ENCODE data around the gene OSTF1. TPM values are rescaled to one million over a fixed set of nuclear protein-coding genes. Genes with fewer than 3 reads are reported as not detected.
A peak's percentile ranks its signal among the peaks of the same experiment; 100 is the strongest.

OSTF1 gene
- total and polyA plus RNA-seq, 2 donors (not counting 3 experiments of a cell fraction or from before 2014, with no cell fraction given): 23.5 to 70.9 TPM

GRCh38 chr9:75167281-75167680 is 79.0 kb downstream of the OSTF1 start:
- no peaks in the 10 kb centered on the region for H3K27me3 ChIP-seq (ENCODE audit: control insufficient read depth in 2 of 2, insufficient read depth in 2 of 2, low read length in 2 of 2)
- BruUV-seq (replicated peaks): no TSS peak
- peak overlapping the region; percentile 17 for H3K4me2 ChIP-seq (ENCODE audit: insufficient read depth, low read length)
- H3K79me2 ChIP-seq (ENCODE audit: control insufficient read depth, insufficient read depth, low read length): no peaks in the 10 kb centered on the region
- peak overlapping the region; percentile 79 for H3K27ac ChIP-seq (ENCODE audit: insufficient read depth, low read depth, low read length)
- no peak for TF ChIP-seq FOS (IDR thresholded peaks at IDR 0.05; ENCODE audit: borderline replicate concordance, insufficient read depth, low read length)
- no peak for TF ChIP-seq POLR2A (IDR thresholded peaks at IDR 0.05; ENCODE audit: low read depth, low read length)
- TF ChIP-seq JUN (IDR thresholded peaks at IDR 0.05; ENCODE audit: borderline replicate concordance, insufficient read depth, insufficient read length, low read depth): peak; percentile 22
- ChIA-PET CTCF (interaction anchor here (1.4 kb wide), 1 partner anchor 18 kb away, joined by 5 read pairs; no protein-coding TSS in a partner anchor), POLR2A (no interaction called here)
- H3K9me3 ChIP-seq (replicated peaks; ENCODE audit: control insufficient read depth, insufficient read depth, low read length): no peaks in the 10 kb centered on the region
- H3K9ac ChIP-seq (replicated peaks; ENCODE audit: extremely low read depth, insufficient read depth, low read length): no peak overlapping the region
- H3K4me3 ChIP-seq (replicated peaks in 1 of 3; ENCODE audit: insufficient read depth in 1 of 3, low read depth in 1 of 3, low read length in 3 of 3): no peak overlapping the region
- DNase-seq (ENCODE audit: low read depth, low spot score): peak; percentile 69
- no peaks in the 10 kb centered on the region for H3K9me1 ChIP-seq (replicated peaks; ENCODE audit: control insufficient read depth, extremely low read depth, insufficient read depth, low read length)
- H4K20me1 ChIP-seq (replicated peaks; ENCODE audit: control insufficient read depth, extremely low read depth, insufficient read depth, low read length): no peaks in the 10 kb centered on the region
- dilution Hi-C loops (cut with MboI; ENCODE audit: extremely low pct_ligation_motif_present, low sequenced_read_pairs): no loop called here
- peaks cover 0 to 2% of the 10 kb centered on the region in 2 experiments for H3K36me3 ChIP-seq (ENCODE audit: control insufficient read depth in 2 of 2, extremely low read depth in 1 of 2, insufficient read depth in 2 of 2, low read length in 2 of 2)
- H3K4me1 ChIP-seq (ENCODE audit: control insufficient read depth, extremely low read depth, insufficient read depth, low read length): peaks cover 33% of the 10 kb centered on the region
- intact Hi-C loops (cut with micrococcal nuclease): loop anchor here (5.0 to 10.0 kb wide), 2 partner anchors 140 to 212 kb away; partner anchors contain the start of genes C9orf40 and CARNMT1
- no peak overlapping the region for H2AFZ ChIP-seq (ENCODE audit: low read depth, low read length)
- no peak for FAIRE-seq

- dilution Hi-C loops (cut with MboI; ENCODE audit: extremely low pct_ligation_motif_present, low sequenced_read_pairs) (no loop called here), intact Hi-C loops (cut with micrococcal nuclease) (loop anchor here (1.0 to 10.0 kb wide), 5 partner anchors 20 to 214 kb away; partner anchors contain the start of genes C9orf40, CARNMT1, NMRK1 and OSTF1)
- peaks cover 33% of the 10 kb centered on the region for H3K4me1 ChIP-seq (ENCODE audit: control insufficient read depth, extremely low read depth, insufficient read depth, low read length)
- H3K4me3 ChIP-seq (replicated peaks in 1 of 3; ENCODE audit: insufficient read depth in 1 of 3, low read depth in 1 of 3, low read length in 3 of 3): no peak overlapping the region
- no peaks in the 10 kb centered on the region for H4K20me1 ChIP-seq (replicated peaks; ENCODE audit: control insufficient read depth, extremely low read depth, insufficient read depth, low read length)
- H3K9ac ChIP-seq (replicated peaks; ENCODE audit: extremely low read depth, insufficient read depth, low read length): peak overlapping the region; percentile 39
- no peaks in the 10 kb centered on the region for H3K27me3 ChIP-seq (ENCODE audit: control insufficient read depth in 2 of 2, insufficient read depth in 2 of 2, low read length in 2 of 2)
- peaks cover 0 to 2% of the 10 kb centered on the region in 2 experiments for H3K36me3 ChIP-seq (ENCODE audit: control insufficient read depth in 2 of 2, extremely low read depth in 1 of 2, insufficient read depth in 2 of 2, low read length in 2 of 2)
- H3K4me2 ChIP-seq (ENCODE audit: insufficient read depth, low read length): peak overlapping the region; percentile 84
- peak overlapping the region; percentile 96 for H3K27ac ChIP-seq (ENCODE audit: insufficient read depth, low read depth, low read length)
- no peaks in the 10 kb centered on the region for H3K79me2 ChIP-seq (ENCODE audit: control insufficient read depth, insufficient read depth, low read length)
- no peaks in the 10 kb centered on the region for H3K9me1 ChIP-seq (replicated peaks; ENCODE audit: control insufficient read depth, extremely low read depth, insufficient read depth, low read length)
- no TSS peak for BruUV-seq (replicated peaks)
- FAIRE-seq: no peak
- TF ChIP-seq FOS (IDR thresholded peaks at IDR 0.05; ENCODE audit: borderline replicate concordance, insufficient read depth, low read length) (no peak), GATA2 (IDR thresholded peaks at IDR 0.05; ENCODE audit: insufficient read depth, insufficient read length, low read depth, low read length) (no peak), MYC (IDR thresholded peaks at IDR 0.05; ENCODE audit: low read depth, low read length) (no peak), EZH2 (IDR thresholded peaks at IDR 0.05; ENCODE audit: borderline replicate concordance, low read depth, low read length, severe bottlenecking) (no peak), POLR2AphosphoS5 (IDR thresholded peaks at IDR 0.05; ENCODE audit: insufficient read depth, low read depth, low read length) (no peak), MAX (IDR thresholded peaks at IDR 0.05; ENCODE audit: insufficient read depth, insufficient read length) (no peak), JUN (IDR thresholded peaks at IDR 0.05; ENCODE audit: borderline replicate concordance, insufficient read depth, insufficient read length, low read depth) (no peak), CTCF (IDR thresholded peaks at IDR 0.05; ENCODE audit: extremely low read depth in 1 of 2, insufficient read depth in 1 of 2, low read depth in 1 of 2, low read length in 2 of 2) (no peak), POLR2A (IDR thresholded peaks at IDR 0.05; ENCODE audit: low read depth, low read length) (no peak)
- POLR2A ChIA-PET: interaction anchor here (1.2 kb wide), 1 partner anchor 20 kb away, joined by 4 read pairs; no protein-coding TSS in a partner anchor
- H2AFZ ChIP-seq (ENCODE audit: low read depth, low read length): no peak overlapping the region
- CTCF ChIA-PET: interaction anchor here (0.8 to 4.8 kb wide), 6 partner anchors 16 to 698 kb away, joined by 3 to 45 read pairs (median 7); no protein-coding TSS in a partner anchor
- peak; percentile 34 for DNase-seq (ENCODE audit: low read depth, low spot score)
- H3K9me3 ChIP-seq (replicated peaks; ENCODE audit: control insufficient read depth, insufficient read depth, low read length): no peaks in the 10 kb centered on the region
Observed at GRCh38 chr9:75168270-75169178, 80.2 kb downstream of the OSTF1 start.
